ENCODE results near the gene PDIA6.

PDIA6 gene

DNA sequence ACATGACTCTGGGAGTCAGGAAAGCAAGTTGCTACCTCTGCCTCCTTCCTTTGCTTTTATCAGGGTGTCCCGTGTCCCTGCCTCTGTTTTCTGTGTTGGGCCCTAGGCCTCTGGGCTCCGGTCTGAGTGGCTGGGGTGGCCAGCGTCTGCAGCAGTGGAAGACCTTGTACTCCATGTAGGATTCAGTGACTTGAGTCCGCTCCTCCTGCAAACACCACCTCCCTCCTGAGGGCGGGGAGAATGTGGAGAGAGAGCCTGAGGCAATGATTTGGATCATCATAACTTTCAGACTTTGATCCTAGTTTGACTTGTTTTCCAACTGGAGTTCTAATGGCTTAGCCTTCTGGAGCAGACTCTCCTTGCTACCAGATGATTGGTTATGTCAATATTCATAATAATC is 60.3 kb downstream of the PDIA6 start:
- TF ChIP-seq, protein P1, sequence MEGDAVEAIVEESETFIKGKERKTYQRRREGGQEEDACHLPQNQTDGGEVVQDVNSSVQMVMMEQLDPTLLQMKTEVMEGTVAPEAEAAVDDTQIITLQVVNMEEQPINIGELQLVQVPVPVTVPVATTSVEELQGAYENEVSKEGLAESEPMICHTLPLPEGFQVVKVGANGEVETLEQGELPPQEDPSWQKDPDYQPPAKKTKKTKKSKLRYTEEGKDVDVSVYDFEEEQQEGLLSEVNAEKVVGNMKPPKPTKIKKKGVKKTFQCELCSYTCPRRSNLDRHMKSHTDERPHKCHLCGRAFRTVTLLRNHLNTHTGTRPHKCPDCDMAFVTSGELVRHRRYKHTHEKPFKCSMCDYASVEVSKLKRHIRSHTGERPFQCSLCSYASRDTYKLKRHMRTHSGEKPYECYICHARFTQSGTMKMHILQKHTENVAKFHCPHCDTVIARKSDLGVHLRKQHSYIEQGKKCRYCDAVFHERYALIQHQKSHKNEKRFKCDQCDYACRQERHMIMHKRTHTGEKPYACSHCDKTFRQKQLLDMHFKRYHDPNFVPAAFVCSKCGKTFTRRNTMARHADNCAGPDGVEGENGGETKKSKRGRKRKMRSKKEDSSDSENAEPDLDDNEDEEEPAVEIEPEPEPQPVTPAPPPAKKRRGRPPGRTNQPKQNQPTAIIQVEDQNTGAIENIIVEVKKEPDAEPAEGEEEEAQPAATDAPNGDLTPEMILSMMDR (IDR thresholded peaks at IDR 0.05): no peak

DNA sequence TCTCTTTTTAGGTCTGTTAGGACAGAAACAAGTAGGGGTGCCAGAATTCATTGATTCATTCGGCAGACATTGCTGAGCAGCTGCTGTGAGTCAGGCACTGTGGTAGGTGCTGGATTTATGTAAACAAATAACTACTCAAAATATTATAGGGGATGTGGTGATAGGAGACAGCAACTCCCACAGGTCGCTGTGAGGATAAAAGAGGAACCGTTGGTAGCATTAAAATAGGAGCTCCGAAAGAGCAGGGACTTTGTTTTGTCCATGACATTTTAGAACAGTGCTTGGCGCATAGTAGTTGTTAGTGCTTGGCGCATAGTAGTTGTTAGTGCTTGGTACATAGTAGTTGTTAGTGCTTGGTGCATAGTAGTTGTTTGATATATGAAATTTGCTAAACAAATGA is 62.0 kb downstream of the PDIA6 start:
- TF ChIP-seq, protein P1 (IDR thresholded peaks at IDR 0.05): no peak

DNA sequence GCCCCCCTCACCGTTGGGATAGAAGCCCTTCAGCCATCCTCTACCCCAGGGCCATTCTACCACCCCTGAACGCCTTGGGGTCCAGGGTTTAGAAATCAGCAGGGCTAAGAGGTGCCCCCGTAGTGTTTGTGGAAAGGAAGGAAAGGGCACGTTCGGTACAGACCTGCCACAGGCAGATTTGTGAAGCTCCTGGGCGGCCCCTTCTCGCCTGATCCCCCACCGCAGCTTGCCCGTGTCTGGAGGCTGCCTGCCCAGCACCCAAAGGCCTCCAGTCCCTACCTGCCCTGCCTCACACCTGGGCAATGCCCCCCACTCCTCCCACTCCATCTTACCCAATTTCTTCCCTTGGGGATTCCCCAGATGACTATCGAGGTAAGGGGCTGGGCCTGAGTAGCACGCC is 69.9 kb downstream of the PDIA6 start:
- TF ChIP-seq, protein P1 (IDR thresholded peaks at IDR 0.05): no peak

DNA sequence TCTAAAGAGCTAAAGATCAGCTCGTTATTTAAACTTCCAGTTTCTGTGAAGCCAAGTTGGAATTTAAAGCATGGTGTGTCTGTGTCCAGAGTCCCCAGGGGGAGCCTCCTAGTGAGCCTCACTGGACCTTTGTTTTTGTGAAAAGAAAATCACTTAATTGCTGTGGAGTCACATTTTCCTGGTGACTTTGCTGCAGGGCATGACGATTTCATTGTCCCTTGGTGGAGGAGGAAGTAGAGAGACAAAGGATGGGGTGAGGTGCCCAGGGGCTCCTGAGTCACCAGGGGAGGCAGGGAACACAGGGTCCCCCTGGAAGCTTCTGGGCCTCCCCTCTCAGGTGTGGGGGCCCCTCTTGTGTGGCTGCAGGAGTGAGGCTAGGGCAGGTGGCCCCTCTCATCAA is 71.4 kb downstream of the PDIA6 start:
- TF ChIP-seq, protein P1 (IDR thresholded peaks at IDR 0.05): no peak

DNA sequence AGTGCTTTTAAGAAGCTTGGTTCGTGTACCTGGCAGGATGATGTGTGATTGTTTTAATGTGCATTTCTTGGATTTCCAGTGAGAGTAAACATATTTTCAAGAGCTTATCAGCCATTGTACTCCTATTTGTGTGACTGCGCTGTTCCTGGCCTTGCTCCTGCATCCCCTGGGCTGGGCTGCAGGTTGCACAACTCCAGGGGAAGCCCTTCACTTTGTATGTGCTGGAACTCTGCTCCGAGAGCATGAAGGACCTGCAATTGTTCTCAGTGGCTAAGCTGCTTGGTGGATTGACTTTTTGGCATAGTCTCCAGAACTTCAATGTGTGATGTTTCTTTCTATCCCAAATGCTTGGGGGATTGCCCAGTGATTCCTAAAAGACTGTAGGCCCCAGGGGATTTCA is 72.4 kb downstream of the PDIA6 start:
- TF ChIP-seq, protein P1 (IDR thresholded peaks at IDR 0.05): no peak

DNA sequence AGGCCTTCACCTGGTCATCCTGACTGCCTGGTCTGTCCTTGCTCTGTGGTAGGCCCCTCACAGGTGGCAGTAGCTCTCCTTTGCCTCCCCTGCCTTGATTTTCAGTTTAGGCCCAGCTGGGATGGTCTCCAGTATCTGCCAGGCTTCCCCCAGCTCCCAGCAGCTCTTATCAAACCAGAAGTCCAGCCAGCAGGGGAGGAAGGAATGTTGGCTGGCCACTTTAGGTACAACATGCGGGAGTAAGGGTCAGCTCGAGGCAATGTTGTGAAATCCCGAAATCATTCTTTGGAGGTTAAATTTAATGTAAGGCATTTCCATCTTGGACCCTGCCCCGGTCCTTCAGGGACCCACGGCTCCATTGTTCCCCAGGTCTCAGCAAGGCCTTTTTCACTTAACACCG is 74.4 kb downstream of the PDIA6 start:
- TF ChIP-seq, protein P1 (IDR thresholded peaks at IDR 0.05): no peak

DNA sequence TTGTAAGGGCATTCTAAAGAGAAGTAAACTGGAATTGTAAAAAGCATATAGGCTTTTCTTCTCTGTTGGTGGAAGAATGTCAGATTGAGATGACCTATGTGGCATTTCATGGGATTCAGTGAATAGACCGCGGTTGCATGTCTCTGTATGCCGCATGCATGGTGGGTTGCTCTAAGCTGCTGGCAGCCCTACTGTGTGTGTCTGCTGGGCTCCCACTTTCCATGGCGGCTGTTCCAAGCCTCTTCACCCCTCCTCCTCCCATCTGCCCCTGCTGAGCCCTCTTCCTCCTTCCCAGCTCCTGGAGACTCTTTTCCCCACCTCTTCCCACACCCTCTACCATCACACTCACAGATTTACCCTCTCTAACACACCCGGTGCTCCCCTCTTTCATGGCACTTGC is 78.6 kb downstream of the PDIA6 start:
- TF ChIP-seq, protein P1 (IDR thresholded peaks at IDR 0.05): no peak

DNA sequence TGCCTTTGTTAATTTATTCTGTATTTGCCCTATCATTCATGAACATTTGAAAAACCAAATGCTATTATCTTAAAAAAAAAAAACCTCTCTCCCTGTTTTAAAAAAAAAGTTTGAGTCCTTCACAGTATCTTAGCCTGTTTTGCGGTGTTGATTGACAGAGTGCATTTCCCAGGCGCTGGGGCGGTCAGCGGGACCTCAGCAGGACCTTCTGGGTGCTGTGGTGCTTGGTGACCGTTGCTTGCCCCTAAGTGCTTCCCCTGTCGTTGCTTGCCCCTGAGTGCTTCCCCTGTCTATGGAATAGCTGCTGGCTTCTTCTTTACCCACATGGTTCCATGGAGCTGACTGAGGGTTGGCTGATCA is 79.0 kb downstream of the PDIA6 start:
- TF ChIP-seq, protein P1 (IDR thresholded peaks at IDR 0.05): no peak

All from LNCAP (cell line).